ENCODE results near the gene DGKD. TPM values are rescaled to one million over a fixed set of nuclear protein-coding genes. Genes with fewer than 3 reads are reported as not detected.
A peak's percentile ranks its signal among the peaks of the same experiment; 100 is the strongest.

The DGKD gene, protein sequence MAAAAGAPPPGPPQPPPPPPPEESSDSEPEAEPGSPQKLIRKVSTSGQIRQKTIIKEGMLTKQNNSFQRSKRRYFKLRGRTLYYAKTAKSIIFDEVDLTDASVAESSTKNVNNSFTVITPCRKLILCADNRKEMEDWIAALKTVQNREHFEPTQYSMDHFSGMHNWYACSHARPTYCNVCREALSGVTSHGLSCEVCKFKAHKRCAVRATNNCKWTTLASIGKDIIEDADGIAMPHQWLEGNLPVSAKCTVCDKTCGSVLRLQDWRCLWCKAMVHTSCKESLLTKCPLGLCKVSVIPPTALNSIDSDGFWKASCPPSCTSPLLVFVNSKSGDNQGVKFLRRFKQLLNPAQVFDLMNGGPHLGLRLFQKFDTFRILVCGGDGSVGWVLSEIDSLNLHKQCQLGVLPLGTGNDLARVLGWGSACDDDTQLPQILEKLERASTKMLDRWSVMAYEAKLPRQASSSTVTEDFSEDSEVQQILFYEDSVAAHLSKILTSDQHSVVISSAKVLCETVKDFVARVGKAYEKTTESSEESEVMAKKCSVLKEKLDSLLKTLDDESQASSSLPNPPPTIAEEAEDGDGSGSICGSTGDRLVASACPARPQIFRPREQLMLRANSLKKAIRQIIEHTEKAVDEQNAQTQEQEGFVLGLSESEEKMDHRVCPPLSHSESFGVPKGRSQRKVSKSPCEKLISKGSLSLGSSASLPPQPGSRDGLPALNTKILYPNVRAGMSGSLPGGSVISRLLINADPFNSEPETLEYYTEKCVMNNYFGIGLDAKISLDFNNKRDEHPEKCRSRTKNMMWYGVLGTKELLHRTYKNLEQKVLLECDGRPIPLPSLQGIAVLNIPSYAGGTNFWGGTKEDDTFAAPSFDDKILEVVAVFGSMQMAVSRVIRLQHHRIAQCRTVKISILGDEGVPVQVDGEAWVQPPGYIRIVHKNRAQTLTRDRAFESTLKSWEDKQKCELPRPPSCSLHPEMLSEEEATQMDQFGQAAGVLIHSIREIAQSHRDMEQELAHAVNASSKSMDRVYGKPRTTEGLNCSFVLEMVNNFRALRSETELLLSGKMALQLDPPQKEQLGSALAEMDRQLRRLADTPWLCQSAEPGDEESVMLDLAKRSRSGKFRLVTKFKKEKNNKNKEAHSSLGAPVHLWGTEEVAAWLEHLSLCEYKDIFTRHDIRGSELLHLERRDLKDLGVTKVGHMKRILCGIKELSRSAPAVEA
- total RNA-seq = 100 to 1,000 TPM in 3 of 4 donors, 10 to 100 TPM in 1; 77.9 to 365 (median 244) TPM
- polyA plus RNA-seq = 100 to 1,000 TPM in 1 of 3 donors, 10 to 100 TPM in 2; 59.4 to 310 (median 59.6) TPM
- long read RNA-seq, donor 1, full-length matches to known transcripts = 4 of 394 reads
- long read RNA-seq, donor 1, partial matches to known transcripts = 126 of 394 reads
- long read RNA-seq, donor 1, other reads (novel, unspliced or antisense) = 264 of 394 reads
- long read RNA-seq, donor 2, full-length matches to known transcripts = 15 of 449 reads
- long read RNA-seq, donor 2, partial matches to known transcripts = 171 of 449 reads
- long read RNA-seq, donor 2, other reads (novel, unspliced or antisense) = 263 of 449 reads

- peak within 1 kb of the TSS; percentile 75 for H3K4me3 ChIP-seq
Measured at GRCh38 chr2:233353769-233354499, at the start of gene DGKD. Gene DGKD (plus strand): TSS chr2:233354494. CDS start chr2:233354519, 25 bp downstream.

DNA sequence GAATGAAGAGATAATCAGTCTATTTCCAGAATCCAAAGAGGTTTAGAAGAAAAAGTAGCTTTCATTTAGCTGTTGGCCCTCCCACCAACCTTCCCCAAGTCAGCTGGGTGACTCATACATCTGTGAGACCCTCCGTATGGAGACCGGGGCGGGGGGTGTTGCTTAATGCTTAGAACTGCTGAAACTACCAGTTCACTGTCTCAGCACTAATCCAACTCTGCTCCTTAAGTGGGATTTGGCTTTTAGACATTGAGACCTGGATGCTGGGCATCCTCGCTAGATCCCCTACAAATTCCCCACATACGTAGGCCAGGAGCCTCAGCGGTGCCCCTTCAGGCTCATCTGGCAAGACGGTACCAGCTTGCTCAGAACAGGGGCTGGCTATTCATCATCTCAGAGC lies 46.7 kb upstream of the DGKD start, which contains the start of gene SAG:
TSS of gene SAG (plus strand) at position 252 of the 400 bp plus-strand sequence. CDS start 1,374 bp downstream, outside the sequence.
- no peaks in the 10 kb centered on the region for H3K9me3 ChIP-seq
- DNase-seq (no peak), ATAC-seq (no peak)
- intact Hi-C loops (cut with DNase I) = no loop called here
- no peak within 1 kb of the TSS for H3K27ac ChIP-seq
- H3K4me3 ChIP-seq = no peak within 1 kb of the TSS
- TF ChIP-seq CTCF (IDR thresholded peaks at IDR 0.05) = no peak
- WGBS, 3 donors = 86 to 88% (median 87%) methylated on average over 7 of the region's 7 CpGs
- no peaks in the 10 kb centered on the region for H3K27me3 ChIP-seq (ENCODE audit: insufficient read depth in 3 of 3, low read length in 2 of 3)
- no peaks in the 10 kb centered on the region for H3K4me1 ChIP-seq
- H3K36me3 ChIP-seq (ENCODE audit: insufficient read depth in 1 of 2, low read depth in 1 of 2) = no peaks in the 10 kb centered on the region

More at GRCh38 chr2:233353769-233354499, at the start of gene DGKD:
- TF ChIP-seq CTCF (IDR thresholded peaks at IDR 0.05) = peak; percentile 41
- intact Hi-C loops (cut with DNase I) = loop anchor here in 1 of 2 donors (5.0 kb wide), 1 partner anchor 53 kb away; no protein-coding TSS in a partner anchor
- no peaks in the 10 kb centered on the region for H3K27me3 ChIP-seq (ENCODE audit: insufficient read depth in 3 of 3, low read length in 2 of 3)
- DNase-seq (peak; percentile 71 to 82), ATAC-seq (peak; percentile 84 to 90 (median 85))
- H3K4me1 ChIP-seq = peaks cover 45% of the 10 kb centered on the region
- H3K9me3 ChIP-seq = no peaks in the 10 kb centered on the region
- H3K36me3 ChIP-seq (ENCODE audit: insufficient read depth in 1 of 2, low read depth in 1 of 2) = peaks cover 0 to 2% of the 10 kb centered on the region in 2 donors
- H3K27ac ChIP-seq = peak within 1 kb of the TSS; percentile 72
- 6 to 13% (median 11%) methylated on average over 25 to 55 of the region's 56 CpGs for WGBS, 3 donors

GRCh38 chr2:233311241-233311926 lies 42.9 kb upstream of the DGKD start:
- no peak for DNase-seq
- H3K9me3 ChIP-seq = no peaks in the 10 kb centered on the region
- H3K4me1 ChIP-seq = no peaks in the 10 kb centered on the region
- H3K27me3 ChIP-seq (ENCODE audit: insufficient read depth in 3 of 3, low read length in 2 of 3) = no peaks in the 10 kb centered on the region
- H3K4me3 ChIP-seq = no peak overlapping the region
- 78 to 89% (median 86%) methylated on average over 10 to 11 of the region's 11 CpGs for WGBS, 3 donors
- no peaks in the 10 kb centered on the region for H3K36me3 ChIP-seq (ENCODE audit: insufficient read depth in 1 of 2, low read depth in 1 of 2)
- no peak for TF ChIP-seq CTCF (IDR thresholded peaks at IDR 0.05)
- intact Hi-C loops (cut with DNase I) = no loop called here
- ATAC-seq = no peak
- H3K27ac ChIP-seq = no peak overlapping the region
